ENCODE measurements around the gene KRTAP5-5. TPM values are rescaled to one million over a fixed set of nuclear protein-coding genes. Genes with fewer than 3 reads are reported as not detected.
"Not testable (repeated sequence)": the region's sequence is repeated elsewhere in the genome, so short reads cannot be mapped to it uniquely, and the experiment has no call there.

The KRTAP5-5 gene
- total RNA-seq, 1 donor from 2014 or later: not detected

DNA sequence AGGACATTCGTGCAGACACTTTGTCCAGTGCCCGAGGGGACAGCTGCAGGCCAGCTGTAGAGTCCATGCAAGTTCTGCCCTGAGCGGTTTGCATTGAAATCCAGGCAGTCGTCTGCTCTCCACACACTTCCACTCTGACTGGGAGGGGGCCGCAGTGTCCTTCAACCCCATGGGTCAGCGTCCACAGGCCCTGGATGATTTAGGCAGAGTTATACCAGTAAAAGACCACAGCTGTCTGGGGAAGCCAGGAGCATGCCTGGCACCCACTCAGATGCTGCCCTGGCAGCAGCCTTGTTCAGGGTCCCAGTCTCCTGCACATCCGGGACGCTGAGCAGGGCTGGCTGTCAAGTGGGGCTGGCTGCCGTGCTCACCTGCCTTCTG is 26.5 kb downstream of the KRTAP5-5 start:
- H3K36me3 Mint-ChIP-seq: no peaks in the 10 kb centered on the region
- peak overlapping the region; percentile 5 for H3K27ac Mint-ChIP-seq
- no peak overlapping the region for H3K4me3 Mint-ChIP-seq
- TF ChIP-seq, protein P1, sequence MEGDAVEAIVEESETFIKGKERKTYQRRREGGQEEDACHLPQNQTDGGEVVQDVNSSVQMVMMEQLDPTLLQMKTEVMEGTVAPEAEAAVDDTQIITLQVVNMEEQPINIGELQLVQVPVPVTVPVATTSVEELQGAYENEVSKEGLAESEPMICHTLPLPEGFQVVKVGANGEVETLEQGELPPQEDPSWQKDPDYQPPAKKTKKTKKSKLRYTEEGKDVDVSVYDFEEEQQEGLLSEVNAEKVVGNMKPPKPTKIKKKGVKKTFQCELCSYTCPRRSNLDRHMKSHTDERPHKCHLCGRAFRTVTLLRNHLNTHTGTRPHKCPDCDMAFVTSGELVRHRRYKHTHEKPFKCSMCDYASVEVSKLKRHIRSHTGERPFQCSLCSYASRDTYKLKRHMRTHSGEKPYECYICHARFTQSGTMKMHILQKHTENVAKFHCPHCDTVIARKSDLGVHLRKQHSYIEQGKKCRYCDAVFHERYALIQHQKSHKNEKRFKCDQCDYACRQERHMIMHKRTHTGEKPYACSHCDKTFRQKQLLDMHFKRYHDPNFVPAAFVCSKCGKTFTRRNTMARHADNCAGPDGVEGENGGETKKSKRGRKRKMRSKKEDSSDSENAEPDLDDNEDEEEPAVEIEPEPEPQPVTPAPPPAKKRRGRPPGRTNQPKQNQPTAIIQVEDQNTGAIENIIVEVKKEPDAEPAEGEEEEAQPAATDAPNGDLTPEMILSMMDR (conservative IDR thresholded peaks at IDR 0.05): no peak
- DNase-seq (ENCODE audit: extremely low spot score, unreplicated experiment): no peak
- H3K27me3 Mint-ChIP-seq: peaks cover 10% of the 10 kb centered on the region
- no peaks in the 10 kb centered on the region for H3K9me3 Mint-ChIP-seq
- peaks cover 19% of the 10 kb centered on the region for H3K4me1 Mint-ChIP-seq (ENCODE audit: unreplicated experiment)

DNA sequence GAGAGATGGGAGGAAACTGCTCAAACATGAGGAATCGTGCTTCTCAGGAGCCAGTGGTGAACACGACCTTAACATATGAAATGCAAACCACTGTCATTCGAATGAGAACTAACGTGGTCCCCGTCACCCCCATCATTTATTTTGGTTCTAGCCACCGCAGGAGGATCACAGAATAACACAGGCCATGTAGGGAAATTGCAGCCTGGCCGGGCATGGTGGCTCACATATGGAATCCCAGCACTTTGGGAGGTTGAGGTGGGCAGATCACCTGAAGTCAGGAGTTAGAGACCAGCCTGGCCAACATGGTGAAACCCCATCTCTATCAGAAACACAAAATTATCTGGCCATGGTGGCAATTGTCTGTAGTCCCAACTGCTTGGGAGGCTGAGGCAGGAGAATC is 27.1 kb downstream of the KRTAP5-5 start:
- no peak for DNase-seq (ENCODE audit: extremely low spot score, unreplicated experiment)
- peaks cover 10% of the 10 kb centered on the region for H3K27me3 Mint-ChIP-seq
- H3K36me3 Mint-ChIP-seq: no peaks in the 10 kb centered on the region
- peak overlapping the region; percentile 5 for H3K27ac Mint-ChIP-seq
- H3K4me1 Mint-ChIP-seq (ENCODE audit: unreplicated experiment): peaks cover 19% of the 10 kb centered on the region
- H3K9me3 Mint-ChIP-seq: no peaks in the 10 kb centered on the region
- TF ChIP-seq, protein P1 (conservative IDR thresholded peaks at IDR 0.05): no peak
- no peak overlapping the region for H3K4me3 Mint-ChIP-seq

DNA sequence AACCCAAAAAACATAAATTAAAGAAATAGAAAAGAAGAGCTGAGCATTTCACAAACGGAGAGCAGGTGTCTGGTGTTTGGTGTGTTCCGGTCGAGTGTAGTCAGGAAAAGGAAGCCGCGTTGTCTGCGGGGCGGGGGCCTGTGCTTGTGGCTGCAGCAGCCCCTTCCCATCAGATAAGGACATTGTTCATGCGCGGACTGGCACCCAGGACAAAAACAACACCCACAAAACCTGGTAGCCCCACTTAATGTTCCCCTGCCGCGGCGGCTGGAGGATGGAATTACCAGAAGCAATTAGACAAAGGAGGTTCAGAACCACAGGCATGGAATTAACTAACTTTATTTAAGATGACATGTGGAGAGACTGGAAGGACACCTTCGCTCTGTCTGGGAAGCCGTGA is 29.9 kb downstream of the KRTAP5-5 start:
- no peak for DNase-seq (ENCODE audit: extremely low spot score, unreplicated experiment)
- Mint-ChIP-seq H3K27ac (peak overlapping the region; percentile 14), H3K4me3 (no peak overlapping the region), H3K36me3 (no peaks in the 10 kb centered on the region), H3K4me1 (ENCODE audit: unreplicated experiment) (peaks cover 11% of the 10 kb centered on the region), H3K27me3 (peaks cover 18% of the 10 kb centered on the region), H3K9me3 (no peaks in the 10 kb centered on the region)
- TF ChIP-seq, protein P1 (conservative IDR thresholded peaks at IDR 0.05): no peak

DNA sequence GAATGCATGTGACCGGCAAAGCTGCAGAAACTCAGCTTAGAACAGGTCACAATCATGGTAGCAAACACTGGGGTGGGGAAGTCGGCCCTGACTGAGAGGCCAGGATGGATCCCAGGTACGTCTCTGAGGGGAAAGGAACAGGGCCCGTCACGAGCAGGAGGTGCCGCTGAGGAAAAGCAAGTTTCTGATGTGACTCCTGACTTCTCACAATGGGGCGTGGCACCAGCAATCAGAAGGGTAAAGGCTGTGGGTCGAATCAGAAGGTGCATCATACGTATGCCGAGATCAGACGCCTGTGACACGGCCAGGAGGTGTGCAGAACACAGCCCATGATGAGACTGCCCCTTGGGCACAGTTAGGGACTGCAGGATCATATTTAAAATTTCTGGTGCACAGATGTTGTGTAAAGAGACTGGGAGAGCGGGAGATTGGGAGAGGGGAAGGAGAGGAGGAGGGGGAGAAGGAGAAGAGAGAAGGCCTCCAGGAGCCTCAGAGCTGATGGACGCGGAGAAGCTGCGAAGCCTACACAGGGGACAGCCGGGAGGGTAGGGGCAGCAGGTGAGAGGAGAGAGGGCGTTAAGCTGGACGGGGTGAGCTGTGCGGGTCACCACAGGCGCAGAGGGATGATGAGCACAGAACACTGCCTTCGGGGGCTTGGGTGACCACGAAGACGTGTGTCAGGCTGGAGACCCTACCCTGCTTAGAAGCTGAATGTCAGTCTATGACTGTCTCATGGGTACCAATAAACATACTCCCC is 30.7 kb downstream of the KRTAP5-5 start:
- TF ChIP-seq, protein P1 (conservative IDR thresholded peaks at IDR 0.05): no peak
- no peaks in the 10 kb centered on the region for H3K9me3 Mint-ChIP-seq
- H3K27me3 Mint-ChIP-seq: peaks cover 18% of the 10 kb centered on the region
- no peaks in the 10 kb centered on the region for H3K36me3 Mint-ChIP-seq
- DNase-seq (ENCODE audit: extremely low spot score, unreplicated experiment): no peak
- no peak overlapping the region for H3K4me3 Mint-ChIP-seq
- H3K27ac Mint-ChIP-seq: peak overlapping the region; percentile 14
- peaks cover 7% of the 10 kb centered on the region for H3K4me1 Mint-ChIP-seq (ENCODE audit: unreplicated experiment)

DNA sequence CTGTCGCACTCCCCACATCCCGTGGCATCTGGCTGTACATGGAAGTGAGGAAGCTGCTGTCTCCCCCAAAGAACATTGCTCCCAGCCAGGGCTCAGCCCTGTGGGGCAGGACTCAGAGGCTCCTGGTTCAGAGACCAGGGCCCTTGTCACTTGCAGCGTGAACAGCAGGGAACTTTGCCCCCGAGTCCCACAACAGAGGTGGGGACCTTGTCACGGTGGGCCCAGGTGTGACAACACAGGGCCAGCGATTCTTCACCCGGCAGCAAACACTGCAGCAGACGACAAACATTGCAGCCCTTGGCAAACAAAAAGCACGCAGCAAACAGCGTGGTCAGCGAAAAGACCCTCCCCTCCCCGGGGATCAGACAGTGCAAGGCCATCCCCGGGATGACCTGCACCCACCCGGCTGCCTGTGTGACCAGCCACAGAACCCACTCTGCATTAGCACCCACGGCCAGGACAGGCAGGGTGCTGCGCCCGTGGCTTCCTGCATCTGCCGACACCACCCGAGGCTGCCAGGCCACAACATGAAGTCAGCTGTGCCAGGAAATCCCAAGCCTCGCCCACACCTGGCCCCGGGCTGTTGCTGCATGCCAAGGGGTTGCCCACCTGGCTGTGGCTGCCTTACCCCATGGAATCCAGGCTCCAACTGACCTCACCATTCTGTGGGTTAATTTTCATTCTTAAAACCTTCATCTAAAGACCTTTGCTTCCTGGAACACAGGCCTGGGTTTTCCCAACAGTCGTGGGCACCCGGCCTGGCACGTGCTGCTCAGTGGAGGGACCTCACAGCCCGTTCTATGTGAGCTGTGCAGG is 32.1 kb downstream of the KRTAP5-5 start:
- H3K9me3 Mint-ChIP-seq; DNase-seq (ENCODE audit: extremely low spot score, unreplicated experiment); H3K4me1 Mint-ChIP-seq (ENCODE audit: unreplicated experiment); H3K36me3 Mint-ChIP-seq; H3K4me3 Mint-ChIP-seq; H3K27ac Mint-ChIP-seq: not testable (repeated sequence)
- peaks cover 18% of the 10 kb centered on the region for H3K27me3 Mint-ChIP-seq

DNA sequence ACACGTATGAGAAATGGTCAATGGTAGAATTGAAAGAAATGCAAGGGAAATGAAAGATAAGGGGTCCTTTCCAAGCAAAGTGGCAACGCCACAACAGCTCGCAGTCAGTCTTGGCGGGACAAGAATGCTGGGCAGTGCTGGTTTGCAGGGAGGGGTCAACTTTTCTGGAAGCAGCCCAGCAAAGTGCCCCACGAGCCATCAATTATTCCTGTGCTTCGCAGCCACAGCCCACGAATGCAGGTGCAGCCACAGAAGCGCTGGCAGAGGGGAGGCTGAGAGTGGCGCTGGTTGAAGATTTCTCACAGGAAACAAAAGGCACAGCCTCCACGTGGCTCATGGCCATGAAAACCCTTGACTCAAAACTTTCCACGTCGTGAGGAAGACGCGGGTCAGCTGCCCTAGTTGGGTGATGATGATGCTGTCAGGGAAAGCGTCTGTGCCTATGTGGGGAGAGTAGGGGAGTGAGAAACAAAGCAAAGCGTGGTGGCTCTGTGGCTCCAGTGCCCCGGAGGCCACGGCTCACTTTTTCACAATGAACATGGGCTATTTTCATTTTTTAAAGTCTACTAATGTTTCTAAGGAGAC is 33.2 kb downstream of the KRTAP5-5 start:
- peaks cover 18% of the 10 kb centered on the region for H3K27me3 Mint-ChIP-seq
- not testable (repeated sequence) for DNase-seq (ENCODE audit: extremely low spot score, unreplicated experiment); H3K4me1 Mint-ChIP-seq (ENCODE audit: unreplicated experiment); H3K4me3 Mint-ChIP-seq; H3K27ac Mint-ChIP-seq; H3K9me3 Mint-ChIP-seq; H3K36me3 Mint-ChIP-seq
